Gastrocnemius medialis (tissue), 4 donors: ENCODE measurements around the gene ADPRH.

Source experiments
- POLR2A ChIP-seq, 2 donors: fragments of 450-650 bp; IDR thresholded peaks; one replicate each; pipeline ENCODE4 v1.6.1; 2017; ENCODE audit warnings: antibody characterized with exemption in 2 of 2, mild to moderate bottlenecking in 2 of 2, moderate library complexity in 2 of 2
- TF ChIP-seq, protein P1 (sequence below), 5 experiments: fragments of 450-650 bp in 3 of 5; fragments of 200-600 bp in 2 of 5; sonication (generic) in 2 of 5; IDR thresholded peaks in 4 of 5; conservative IDR thresholded peaks in 1 of 5; 1 replicate in 4 of 5; 2 replicates in 1 of 5; pipeline ENCODE4 v1.5.1; 2016 to 2019; ENCODE audit warnings: antibody characterized with exemption in 5 of 5, mild to moderate bottlenecking in 3 of 5, moderate library complexity in 3 of 5

DNA sequence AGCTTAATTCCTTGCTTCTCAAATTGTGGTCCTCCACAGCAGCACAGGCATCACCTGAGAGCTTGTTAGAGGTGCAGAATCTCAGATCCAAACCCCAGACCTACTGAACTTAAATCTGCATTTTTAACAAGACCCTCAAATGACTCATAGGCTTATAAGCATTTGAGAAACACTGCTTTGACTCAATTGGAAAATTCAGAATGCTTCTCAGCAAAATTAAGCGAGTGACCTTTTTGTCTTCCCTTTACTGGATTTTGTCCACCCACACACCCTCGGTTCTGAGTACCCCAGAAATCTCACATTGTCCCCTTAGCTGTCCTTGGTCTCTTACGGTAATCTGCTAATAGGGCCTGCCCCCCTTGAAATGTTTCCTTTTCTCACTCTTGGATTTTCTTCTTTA, 37.7 kb upstream of the ADPRH start:
- TF ChIP-seq, protein P1, sequence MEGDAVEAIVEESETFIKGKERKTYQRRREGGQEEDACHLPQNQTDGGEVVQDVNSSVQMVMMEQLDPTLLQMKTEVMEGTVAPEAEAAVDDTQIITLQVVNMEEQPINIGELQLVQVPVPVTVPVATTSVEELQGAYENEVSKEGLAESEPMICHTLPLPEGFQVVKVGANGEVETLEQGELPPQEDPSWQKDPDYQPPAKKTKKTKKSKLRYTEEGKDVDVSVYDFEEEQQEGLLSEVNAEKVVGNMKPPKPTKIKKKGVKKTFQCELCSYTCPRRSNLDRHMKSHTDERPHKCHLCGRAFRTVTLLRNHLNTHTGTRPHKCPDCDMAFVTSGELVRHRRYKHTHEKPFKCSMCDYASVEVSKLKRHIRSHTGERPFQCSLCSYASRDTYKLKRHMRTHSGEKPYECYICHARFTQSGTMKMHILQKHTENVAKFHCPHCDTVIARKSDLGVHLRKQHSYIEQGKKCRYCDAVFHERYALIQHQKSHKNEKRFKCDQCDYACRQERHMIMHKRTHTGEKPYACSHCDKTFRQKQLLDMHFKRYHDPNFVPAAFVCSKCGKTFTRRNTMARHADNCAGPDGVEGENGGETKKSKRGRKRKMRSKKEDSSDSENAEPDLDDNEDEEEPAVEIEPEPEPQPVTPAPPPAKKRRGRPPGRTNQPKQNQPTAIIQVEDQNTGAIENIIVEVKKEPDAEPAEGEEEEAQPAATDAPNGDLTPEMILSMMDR (IDR thresholded peaks at IDR 0.05 in 4 of 5, conservative IDR thresholded peaks at IDR 0.05 in 1 of 5) = no peak
- no peak for TF ChIP-seq POLR2A (IDR thresholded peaks at IDR 0.05)
